DOHH2 (cell line): ENCODE data around the gene PACRG.
"Not testable (repeated sequence)": the region's sequence is repeated elsewhere in the genome, so short reads cannot be mapped to it uniquely, and the experiment has no call there.

Experiments
- H3F3A ChIP-seq: fragments of 200-600 bp; sonication (generic), shearing (Covaris generic); 2 replicates; pipeline ENCODE4 v1.6.0; 2016; ENCODE audit warnings: antibody characterized with exemption, mild to moderate bottlenecking; ENCODE audit not compliant: control insufficient read depth, insufficient read depth
- H3K27ac ChIP-seq: fragments of 200-600 bp; sonication (generic); 2 replicates; pipeline ENCODE4 v1.5.1; 2014; ENCODE audit warnings: low read depth, mild to moderate bottlenecking, low read length, moderate library complexity
- H3K27me3 ChIP-seq: fragments of 200-600 bp; sonication (generic); 2 replicates; pipeline ENCODE4 v1.6.1; 2014; ENCODE audit warnings: mild to moderate bottlenecking, low read length, mixed read lengths; ENCODE audit not compliant: control insufficient read depth
- H3K36me3 ChIP-seq: fragments of 200-600 bp; sonication (generic); 2 replicates; pipeline ENCODE4 v1.6.1; 2014; ENCODE audit warnings: mild to moderate bottlenecking, low read length, moderate library complexity, mixed read lengths; ENCODE audit not compliant: control insufficient read depth
- H3K4me1 ChIP-seq: fragments of 200-600 bp; sonication (generic); 2 replicates; pipeline ENCODE4 v1.6.1; 2014; ENCODE audit warnings: mild to moderate bottlenecking, low read length, mixed read lengths; ENCODE audit not compliant: control insufficient read depth
- H3K4me2 ChIP-seq: fragments of 200-600 bp; sonication (generic); 2 replicates; pipeline ENCODE4 v1.6.0; 2014; ENCODE audit warnings: mild to moderate bottlenecking, low read length, moderate library complexity
- H3K4me3 ChIP-seq: fragments of 200-600 bp; sonication (generic); 2 replicates; pipeline ENCODE4 v1.5.1; 2014; ENCODE audit warnings: mild to moderate bottlenecking, low read length, mixed read lengths
- H3K79me2 ChIP-seq: fragments of 200-600 bp; sonication (generic); 2 replicates; pipeline ENCODE4 v1.6.1; 2014; ENCODE audit warnings: mild to moderate bottlenecking, low read length, mixed read lengths; ENCODE audit not compliant: control insufficient read depth
- H3K9me2 ChIP-seq: fragments of 200-600 bp; sonication (generic); replicated peaks from 2 replicates; pipeline ENCODE4 v1.6.1; 2014; ENCODE audit warnings: mild to moderate bottlenecking, low read length, mixed read lengths; ENCODE audit not compliant: control insufficient read depth
- H3K9me3 ChIP-seq: fragments of 200-600 bp; sonication (generic); 2 replicates; pipeline ENCODE4 v1.6.1; 2014; ENCODE audit warnings: antibody characterized with exemption, low read length, mixed read lengths; ENCODE audit not compliant: control insufficient read depth, insufficient read depth
- H4K20me1 ChIP-seq: fragments of 200-600 bp; sonication (generic); 2 replicates; pipeline ENCODE4 v1.6.0; 2014; ENCODE audit warnings: low read depth, mild to moderate bottlenecking, antibody characterized with exemption, low read length, moderate library complexity; ENCODE audit not compliant: control insufficient read depth, insufficient read depth
- CTCF ChIP-seq: fragments of 200-600 bp; sonication (generic); IDR thresholded peaks from one replicate; pipeline ENCODE4 v1.5.1; 2014; ENCODE audit warnings: antibody characterized with exemption, mild to moderate bottlenecking, low read depth, low read length; ENCODE audit not compliant: poor library complexity, severe bottlenecking
- EZH2phosphoT487 ChIP-seq: fragments of 200-600 bp; sonication (generic); IDR thresholded peaks from 2 replicates; pipeline ENCODE4 v1.6.1; 2017; ENCODE audit warnings: borderline replicate concordance, mild to moderate bottlenecking, antibody characterized with exemption, low read length, moderate library complexity, mixed read lengths

The PACRG gene

GRCh38 chr6:163311830-163312229 is 584.1 kb downstream of the PACRG start:
- H4K20me1 ChIP-seq, result no peaks in the 10 kb centered on the region
- H3K36me3 ChIP-seq, result no peaks in the 10 kb centered on the region
- no peak overlapping the region for H3K4me3 ChIP-seq
- H3F3A ChIP-seq, result no peaks in the 10 kb centered on the region
- H3K9me2 ChIP-seq, result no peaks in the 10 kb centered on the region
- no peaks in the 10 kb centered on the region for H3K27me3 ChIP-seq
- H3K79me2 ChIP-seq, result no peaks in the 10 kb centered on the region
- H3K9me3 ChIP-seq, result no peaks in the 10 kb centered on the region
- no peak overlapping the region for H3K27ac ChIP-seq
- TF ChIP-seq CTCF, result no peak
- H3K4me1 ChIP-seq, result no peaks in the 10 kb centered on the region
- no peak overlapping the region for H3K4me2 ChIP-seq

DNA sequence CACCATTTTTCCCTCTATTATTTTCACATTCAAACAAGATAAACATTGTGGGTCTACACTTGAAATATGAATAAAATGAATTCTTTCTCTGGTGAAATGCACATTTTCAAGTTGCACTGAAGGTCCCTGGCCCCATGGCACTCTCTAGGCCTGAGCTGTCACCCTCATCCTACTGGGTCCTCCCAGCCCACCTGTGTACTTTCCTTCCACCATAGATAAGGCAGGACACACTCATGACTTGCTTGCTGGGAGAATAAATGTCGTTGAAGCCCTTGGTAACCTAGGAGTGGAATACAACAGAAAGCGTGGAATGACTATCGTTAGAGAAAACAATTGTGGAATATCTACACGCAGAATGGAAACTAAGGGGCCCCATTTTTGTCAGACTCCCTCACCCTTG is 585.8 kb downstream of the PACRG start:
- Histone ChIP-seq H3K9me2 (no peaks in the 10 kb centered on the region), H3K27ac (no peak overlapping the region), H3K9me3 (no peaks in the 10 kb centered on the region), H4K20me1 (no peaks in the 10 kb centered on the region), H3F3A (no peaks in the 10 kb centered on the region), H3K79me2 (no peaks in the 10 kb centered on the region), H3K36me3 (no peaks in the 10 kb centered on the region), H3K4me3 (no peak overlapping the region), H3K4me1 (no peaks in the 10 kb centered on the region), H3K27me3 (no peaks in the 10 kb centered on the region), H3K4me2 (no peak overlapping the region)
- no peak for TF ChIP-seq EZH2phosphoT487
- TF ChIP-seq CTCF, result no peak

- no peaks in the 10 kb centered on the region for H3K4me1 ChIP-seq
- no peaks in the 10 kb centered on the region for H3K36me3 ChIP-seq
- H3K79me2 ChIP-seq, result no peaks in the 10 kb centered on the region
- no peaks in the 10 kb centered on the region for H3K9me2 ChIP-seq
- H3K27me3 ChIP-seq, result no peaks in the 10 kb centered on the region
- TF ChIP-seq EZH2phosphoT487 (no peak), CTCF (no peak)
- no peaks in the 10 kb centered on the region for H3K9me3 ChIP-seq
- H3K4me2 ChIP-seq, result no peak overlapping the region
- H3K27ac ChIP-seq, result no peak overlapping the region
- H3K4me3 ChIP-seq, result no peak overlapping the region
- no peaks in the 10 kb centered on the region for H3F3A ChIP-seq
- no peaks in the 10 kb centered on the region for H4K20me1 ChIP-seq
These were observed 586.2 kb downstream of the PACRG start for GRCh38 chr6:163313981-163314380.

DNA sequence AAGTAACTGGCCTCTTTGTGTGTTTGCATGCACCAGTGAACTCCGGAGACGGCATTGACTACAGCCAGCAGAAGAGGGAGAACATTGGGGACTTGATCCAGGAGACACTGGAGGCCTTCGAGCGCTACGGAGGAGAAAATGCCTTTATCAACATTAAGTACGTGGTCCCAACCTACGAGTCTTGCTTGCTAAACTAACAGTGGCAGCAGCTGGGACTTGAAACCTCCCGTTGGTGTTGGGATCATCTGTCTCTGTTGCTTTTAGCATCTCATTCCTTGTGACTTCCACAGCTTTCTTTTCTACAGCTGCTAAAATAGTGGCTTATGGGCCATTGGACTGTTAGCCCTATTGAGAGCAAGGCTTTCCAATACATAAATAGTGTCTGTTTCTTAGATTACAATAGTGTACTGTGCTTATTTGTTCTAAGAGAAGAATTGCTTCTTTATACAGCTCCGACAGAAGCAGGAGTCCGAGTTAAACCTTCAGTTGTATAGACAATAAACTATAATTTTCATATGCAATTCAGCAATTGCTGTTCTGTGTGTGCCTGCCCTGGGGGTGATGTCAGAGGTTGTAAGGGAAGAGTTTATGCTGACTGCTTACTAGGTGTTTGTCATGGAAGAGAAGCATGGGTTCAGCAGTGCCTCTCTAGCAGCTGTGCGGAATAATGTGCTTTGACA is 587.2 kb downstream of the PACRG start:
- no peak for TF ChIP-seq EZH2phosphoT487
- no peak for TF ChIP-seq CTCF
- Histone ChIP-seq H3K9me3 (no peaks in the 10 kb centered on the region), H3K27me3 (no peaks in the 10 kb centered on the region), H3F3A (no peaks in the 10 kb centered on the region), H3K79me2 (no peaks in the 10 kb centered on the region), H4K20me1 (no peaks in the 10 kb centered on the region), H3K9me2 (no peaks in the 10 kb centered on the region), H3K4me3 (no peak overlapping the region), H3K4me2 (no peak overlapping the region), H3K4me1 (no peaks in the 10 kb centered on the region), H3K36me3 (no peaks in the 10 kb centered on the region), H3K27ac (no peak overlapping the region)

DNA sequence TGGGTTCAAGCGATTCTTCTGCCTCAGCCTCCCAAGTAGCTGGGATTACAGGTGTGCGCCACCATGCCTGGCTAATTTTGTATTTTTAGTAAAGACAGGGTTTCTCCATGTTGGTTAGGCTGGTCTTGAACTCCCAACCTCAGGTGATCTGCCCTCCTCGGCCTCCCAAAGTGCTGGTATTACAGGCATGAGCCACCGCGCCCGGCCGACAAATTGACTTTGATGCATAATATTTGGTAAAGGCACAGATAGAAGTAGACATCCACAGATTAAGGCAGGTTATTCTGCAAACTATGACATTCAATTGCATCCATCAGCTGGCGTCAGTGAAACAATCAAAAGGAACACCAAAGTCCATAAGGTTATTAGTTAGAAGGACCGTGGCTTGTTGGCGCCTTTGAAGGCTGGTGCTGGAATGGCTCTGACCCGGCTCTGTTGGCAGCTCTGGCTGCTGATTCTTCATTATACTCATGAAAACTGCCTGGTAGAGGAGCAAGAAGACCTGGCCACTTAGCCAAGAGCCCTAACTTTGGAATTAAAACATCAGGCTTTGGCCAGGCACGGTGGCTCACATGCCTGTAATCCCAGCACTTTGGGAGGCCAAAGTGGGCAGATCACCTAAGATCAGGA is 589.2 kb downstream of the PACRG start:
- H3K4me3 ChIP-seq, H3K9me3 ChIP-seq, H3F3A ChIP-seq, H3K27ac ChIP-seq, H3K27me3 ChIP-seq, H3K4me2 ChIP-seq, H3K9me2 ChIP-seq, H3K36me3 ChIP-seq, H4K20me1 ChIP-seq, H3K79me2 ChIP-seq, H3K4me1 ChIP-seq: not testable (repeated sequence)
